KMS-11 (cell line): Measurements from ENCODE around the gene DEFB119.

Experiments
- H2AFZ ChIP-seq: fragments of 200-600 bp; sonication (generic); 2 replicates; pipeline ENCODE4 v1.6.1; 2016; ENCODE audit warnings: antibody characterized with exemption, mixed run types, low read depth
- H3K27ac ChIP-seq: fragments of 200-600 bp; sonication (generic); 2 replicates; pipeline ENCODE4 v1.6.1; 2016; ENCODE audit warnings: mild to moderate bottlenecking, mixed run types
- H3K27me3 ChIP-seq: fragments of 200-600 bp; sonication (generic); 2 replicates; pipeline ENCODE4 v1.6.1; 2017; ENCODE audit warnings: mild to moderate bottlenecking, low read depth, mixed run types, moderate library complexity; ENCODE audit not compliant: insufficient read depth
- H3K36me3 ChIP-seq: fragments of 200-600 bp; sonication (generic); 2 replicates; pipeline ENCODE4 v1.6.1; 2017; ENCODE audit warnings: mild to moderate bottlenecking, mixed run types; ENCODE audit not compliant: insufficient read depth
- H3K4me1 ChIP-seq: fragments of 200-600 bp; sonication (generic); 2 replicates; pipeline ENCODE4 v1.6.1; 2016; ENCODE audit warnings: mild to moderate bottlenecking, low read depth, mixed run types; ENCODE audit not compliant: poor library complexity, severe bottlenecking
- H3K4me2 ChIP-seq: fragments of 200-600 bp; sonication (generic); 2 replicates; pipeline ENCODE4 v1.7.0; 2016; ENCODE audit warnings: mild to moderate bottlenecking, mixed run types
- H3K4me3 ChIP-seq: fragments of 200-600 bp; sonication (generic); IDR thresholded peaks from 2 replicates; pipeline ENCODE4 v1.6.1; 2017; ENCODE audit warnings: low read depth, low read length, mixed read lengths; ENCODE audit not compliant: insufficient read depth
- H3K79me2 ChIP-seq: fragments of 200-600 bp; sonication (generic); 2 replicates; pipeline ENCODE4 v1.6.1; 2016; ENCODE audit warnings: low read depth, mixed run types; ENCODE audit not compliant: insufficient read depth
- H3K9ac ChIP-seq: fragments of 200-600 bp; sonication (generic); 2 replicates; pipeline ENCODE4 v1.6.1; 2016; ENCODE audit warnings: mild to moderate bottlenecking, mixed run types
- H4K20me1 ChIP-seq: fragments of 200-600 bp; sonication (generic); 2 replicates; pipeline ENCODE4 v1.6.1; 2016; ENCODE audit warnings: mild to moderate bottlenecking, mixed run types; ENCODE audit not compliant: insufficient read depth
- TF ChIP-seq, protein P1 (sequence below): fragments of 200-600 bp; sonication (generic); conservative IDR thresholded peaks from 2 replicates; pipeline ENCODE4 v1.6.1; 2017; ENCODE audit warnings: low read depth, mild to moderate bottlenecking, antibody characterized with exemption, low read length, moderate library complexity, mixed read lengths

DEFB119 gene

DNA sequence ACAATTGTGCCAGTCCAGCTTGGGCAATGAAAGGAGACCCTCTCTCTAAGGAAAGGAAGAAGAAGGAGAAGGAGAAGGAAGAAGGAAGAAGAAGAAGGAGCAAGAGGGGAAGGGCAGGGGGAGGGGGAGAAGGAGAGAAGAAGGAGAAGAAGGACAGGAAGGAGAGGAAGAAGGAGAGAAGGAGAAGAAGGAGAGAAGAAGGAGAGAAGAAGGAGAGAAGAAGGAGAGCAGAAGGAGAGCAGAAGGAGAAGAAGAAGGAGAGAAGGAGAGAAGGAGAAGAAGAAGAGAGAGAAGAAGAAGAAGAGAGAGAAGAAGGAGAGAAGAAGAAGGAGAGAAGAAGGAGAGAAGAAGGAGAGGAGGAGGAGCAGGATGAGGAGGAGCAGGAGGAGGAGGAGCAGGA, 59.5 kb downstream of the DEFB119 start:
- H3K36me3 ChIP-seq = no peaks in the 10 kb centered on the region
- TF ChIP-seq, protein P1, sequence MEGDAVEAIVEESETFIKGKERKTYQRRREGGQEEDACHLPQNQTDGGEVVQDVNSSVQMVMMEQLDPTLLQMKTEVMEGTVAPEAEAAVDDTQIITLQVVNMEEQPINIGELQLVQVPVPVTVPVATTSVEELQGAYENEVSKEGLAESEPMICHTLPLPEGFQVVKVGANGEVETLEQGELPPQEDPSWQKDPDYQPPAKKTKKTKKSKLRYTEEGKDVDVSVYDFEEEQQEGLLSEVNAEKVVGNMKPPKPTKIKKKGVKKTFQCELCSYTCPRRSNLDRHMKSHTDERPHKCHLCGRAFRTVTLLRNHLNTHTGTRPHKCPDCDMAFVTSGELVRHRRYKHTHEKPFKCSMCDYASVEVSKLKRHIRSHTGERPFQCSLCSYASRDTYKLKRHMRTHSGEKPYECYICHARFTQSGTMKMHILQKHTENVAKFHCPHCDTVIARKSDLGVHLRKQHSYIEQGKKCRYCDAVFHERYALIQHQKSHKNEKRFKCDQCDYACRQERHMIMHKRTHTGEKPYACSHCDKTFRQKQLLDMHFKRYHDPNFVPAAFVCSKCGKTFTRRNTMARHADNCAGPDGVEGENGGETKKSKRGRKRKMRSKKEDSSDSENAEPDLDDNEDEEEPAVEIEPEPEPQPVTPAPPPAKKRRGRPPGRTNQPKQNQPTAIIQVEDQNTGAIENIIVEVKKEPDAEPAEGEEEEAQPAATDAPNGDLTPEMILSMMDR = no peak
- H3K27ac ChIP-seq = no peak overlapping the region
- H3K4me3 ChIP-seq = no peak overlapping the region
- no peaks in the 10 kb centered on the region for H3K27me3 ChIP-seq
- H4K20me1 ChIP-seq = no peaks in the 10 kb centered on the region
- no peak overlapping the region for H2AFZ ChIP-seq
- no peaks in the 10 kb centered on the region for H3K79me2 ChIP-seq
- H3K4me2 ChIP-seq = no peak overlapping the region
- no peaks in the 10 kb centered on the region for H3K4me1 ChIP-seq
- no peak overlapping the region for H3K9ac ChIP-seq
